H1 (cell line): Measurements from ENCODE around the gene MGMT.

Experiments used
- CEBPB ChIP-seq: IDR thresholded peaks from 2 replicates; pipeline ENCODE4 v1.6.1; 2012; ENCODE audit warnings: low read depth, low read length
- CTCF ChIP-seq, 3 experiments: IDR thresholded peaks; 1 replicate in 2 of 3; 2 replicates in 1 of 3; pipeline versions ENCODE4 v1.5.1 to v1.6.1; 2011; ENCODE audit warnings: low read length in 3 of 3, mild to moderate bottlenecking in 3 of 3, inconsistent platforms in 2 of 3, low read depth in 1 of 3, moderate library complexity in 1 of 3; ENCODE audit not compliant: insufficient read depth in 1 of 3; ENCODE audit errors: control extremely low read depth in 1 of 3
- EZH2 ChIP-seq: fragments of 200-600 bp; sonication (generic); IDR thresholded peaks from 2 replicates; pipeline ENCODE4 v1.7.1; 2012; ENCODE audit warnings: low read depth, mild to moderate bottlenecking, moderate library complexity, low read length, inconsistent platforms; ENCODE audit not compliant: severe bottlenecking
- NRF1 ChIP-seq: IDR thresholded peaks from 2 replicates; pipeline ENCODE4 v1.6.1; 2011; ENCODE audit warnings: mild to moderate bottlenecking, low read depth, low read length, improper control_type of control experiment
- POLR2A ChIP-seq, 2 experiments: IDR thresholded peaks; 1 replicate in 1 of 2; 2 replicates in 1 of 2; pipeline ENCODE4 v1.6.1; 2011; ENCODE audit warnings: low read depth in 2 of 2, low read length in 2 of 2, mild to moderate bottlenecking in 2 of 2; ENCODE audit errors: control extremely low read depth in 1 of 2
- POLR2AphosphoS5 ChIP-seq: IDR thresholded peaks from 2 replicates; pipeline ENCODE4 v1.6.1; 2011; ENCODE audit warnings: low read depth, low read length
- RNF2 ChIP-seq: fragments of 200-900, 300-1000 bp; sonication (generic); IDR thresholded peaks from 2 replicates; pipeline ENCODE4 v1.7.1; 2016; ENCODE audit warnings: borderline replicate concordance, low read depth, mild to moderate bottlenecking, antibody characterized with exemption, low read length; ENCODE audit not compliant: poor library complexity, severe bottlenecking; ENCODE audit errors: missing control alignments
- SIN3A ChIP-seq, 2 experiments: IDR thresholded peaks in 1 of 2; conservative IDR thresholded peaks in 1 of 2; 2 replicates each; pipeline ENCODE4 v1.6.1; 2011 to 2012; ENCODE audit warnings: low read length in 2 of 2, improper control_type of control experiment in 1 of 2, low read depth in 1 of 2, mild to moderate bottlenecking in 1 of 2
- SIRT6 ChIP-seq: IDR thresholded peaks from one replicate; pipeline ENCODE4 v1.7.1; 2012; ENCODE audit warnings: low read length, inconsistent platforms
- SP4 ChIP-seq: IDR thresholded peaks from 2 replicates; pipeline ENCODE4 v1.6.1; 2012; ENCODE audit warnings: low read length, inconsistent platforms
- YY1 ChIP-seq: IDR thresholded peaks from 2 replicates; pipeline ENCODE4 v1.6.1; 2011; ENCODE audit warnings: low read depth, mild to moderate bottlenecking, low read length
- TF ChIP-seq, protein P1 (sequence below): IDR thresholded peaks from 2 replicates; pipeline ENCODE4 v1.6.1; 2011; ENCODE audit warnings: low read depth, mild to moderate bottlenecking, low read length; ENCODE audit not compliant: insufficient read depth

DNA sequence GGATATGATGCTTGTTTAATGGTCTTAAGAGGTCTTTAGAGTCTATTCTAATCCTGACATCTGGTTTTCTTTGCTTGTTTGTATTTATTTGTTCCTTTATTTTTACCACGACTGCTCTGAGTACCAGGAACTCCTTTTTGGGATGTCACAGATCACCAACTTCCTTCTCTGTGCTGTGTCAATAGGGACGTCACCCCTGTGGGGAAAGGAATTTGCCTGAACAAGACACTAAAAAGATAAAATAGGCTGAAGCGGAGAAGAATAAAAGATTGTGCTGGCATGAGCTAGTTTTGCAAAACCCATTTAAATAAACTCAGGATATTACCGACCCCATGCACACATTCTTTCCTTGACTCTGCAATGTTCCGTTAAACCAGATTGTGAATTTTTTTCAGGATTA, 27.7 kb downstream of the MGMT start:
- no peak for TF ChIP-seq CEBPB
- TF ChIP-seq POLR2AphosphoS5 = no peak
- TF ChIP-seq CTCF (IDR thresholded peaks at IDR 0.05; ENCODE audit: control extremely low read depth in 1 of 3, insufficient read depth in 1 of 3, low read depth in 1 of 3, low read length in 3 of 3) = no peak
- no peak for TF ChIP-seq NRF1
- TF ChIP-seq SP4 = no peak
- TF ChIP-seq EZH2 = no peak
- no peak for TF ChIP-seq SIRT6
- no peak for TF ChIP-seq SIN3A (conservative IDR thresholded peaks at IDR 0.05 in 1 of 2, IDR thresholded peaks at IDR 0.05 in 1 of 2; ENCODE audit: low read depth in 1 of 2, low read length in 2 of 2)
- TF ChIP-seq RNF2 = no peak
- TF ChIP-seq, protein P1, sequence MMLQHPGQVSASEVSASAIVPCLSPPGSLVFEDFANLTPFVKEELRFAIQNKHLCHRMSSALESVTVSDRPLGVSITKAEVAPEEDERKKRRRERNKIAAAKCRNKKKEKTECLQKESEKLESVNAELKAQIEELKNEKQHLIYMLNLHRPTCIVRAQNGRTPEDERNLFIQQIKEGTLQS = no peak
- no peak for TF ChIP-seq POLR2A (IDR thresholded peaks at IDR 0.05; ENCODE audit: control extremely low read depth in 1 of 2, low read depth in 2 of 2, low read length in 2 of 2)
- TF ChIP-seq YY1 = no peak
